Inferior parietal cortex (tissue), 1 donor: ENCODE results near the gene DCTN5.
A peak's percentile ranks its signal among the peaks of the same experiment; 100 is the strongest.

Experiments
- DNase-seq: peaks from one replicate; pipeline ENCODE4 v3.0.0-alpha.2; 2016; ENCODE audit errors: extremely low spot score

DCTN5 gene

DNA sequence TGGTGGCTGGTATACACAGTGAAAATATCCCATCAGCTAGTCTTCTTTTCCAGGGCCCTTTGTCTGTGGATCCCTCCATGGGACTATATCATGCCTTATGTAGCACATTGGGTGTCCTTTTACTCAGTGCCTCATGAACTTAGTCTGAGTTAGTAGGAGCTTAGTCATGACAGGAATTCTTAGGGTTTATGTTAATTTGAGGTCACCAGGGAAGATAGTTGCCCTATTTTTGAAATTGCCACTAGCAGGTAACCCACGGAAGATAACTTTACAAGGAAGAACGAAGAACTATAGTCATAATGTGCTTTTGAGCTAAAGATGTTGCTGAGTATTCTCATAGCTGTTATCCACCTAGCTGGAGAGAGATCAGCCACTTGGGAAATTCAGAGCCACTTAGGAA is 22.7 kb downstream of the DCTN5 start:
- no peak for DNase-seq

DNA sequence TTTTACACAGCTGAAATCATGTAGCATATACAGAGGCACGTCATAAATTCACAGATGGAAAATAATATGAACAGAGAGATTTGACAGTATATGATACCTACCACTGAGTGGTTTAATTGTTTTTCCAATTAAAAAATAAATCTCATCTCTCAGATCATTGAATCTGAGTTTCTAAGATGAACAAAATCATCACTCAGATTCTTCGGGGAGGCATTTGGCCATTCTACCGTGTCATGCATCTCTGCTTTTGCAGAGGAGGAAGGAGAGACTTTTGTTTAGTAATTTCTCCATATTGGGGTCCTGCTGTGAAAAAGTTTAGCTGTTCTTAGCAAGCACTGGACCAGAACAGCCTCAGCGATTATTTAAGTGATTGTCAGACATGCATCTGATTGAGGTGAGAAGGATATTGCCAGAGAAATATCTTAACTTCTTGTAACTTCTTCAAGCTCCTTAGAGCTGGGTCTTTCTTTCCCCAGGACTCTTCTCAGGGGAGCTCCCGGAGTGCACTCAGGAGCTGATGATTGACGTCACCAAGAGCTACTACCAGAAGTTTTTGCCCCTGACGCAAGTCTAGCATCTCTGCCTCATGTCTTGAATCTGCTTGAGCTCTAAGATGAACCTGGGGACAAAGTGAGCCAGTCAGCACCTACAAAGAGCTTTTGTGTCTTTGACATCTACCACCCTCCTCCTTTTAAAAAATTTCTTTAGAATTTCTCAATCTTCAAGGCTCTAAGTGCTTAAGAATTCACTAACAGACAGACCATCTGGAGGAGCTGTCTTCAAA is 25.5 kb downstream of the DCTN5 start:
- no peak for DNase-seq

DNA sequence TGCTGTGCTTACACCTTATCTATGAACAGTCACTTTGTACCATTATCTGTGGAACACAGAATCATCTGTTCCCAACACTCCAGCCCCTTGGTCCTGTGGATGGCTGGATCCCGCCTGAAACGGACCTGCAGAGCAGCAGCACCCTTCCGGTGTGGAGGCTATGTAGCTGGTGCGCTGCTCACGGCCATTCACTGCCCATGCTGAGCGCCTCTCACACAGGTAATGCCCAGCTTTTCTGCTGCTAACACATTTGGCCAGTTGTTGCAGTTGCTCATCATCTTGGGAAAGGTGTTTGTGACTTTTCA is 26.0 kb downstream of the DCTN5 start:
- DNase-seq, result no peak

- DNase-seq, result no peak
These were observed 27.0 kb downstream of the DCTN5 start for GRCh38 chr16:23668225-23668624.

GRCh38 chr16:23668873-23669272 is 27.6 kb downstream of the DCTN5 start:
- no peak for DNase-seq

- no peak for DNase-seq
These were observed 29.0 kb downstream of the DCTN5 start for GRCh38 chr16:23670137-23670776.

DNA sequence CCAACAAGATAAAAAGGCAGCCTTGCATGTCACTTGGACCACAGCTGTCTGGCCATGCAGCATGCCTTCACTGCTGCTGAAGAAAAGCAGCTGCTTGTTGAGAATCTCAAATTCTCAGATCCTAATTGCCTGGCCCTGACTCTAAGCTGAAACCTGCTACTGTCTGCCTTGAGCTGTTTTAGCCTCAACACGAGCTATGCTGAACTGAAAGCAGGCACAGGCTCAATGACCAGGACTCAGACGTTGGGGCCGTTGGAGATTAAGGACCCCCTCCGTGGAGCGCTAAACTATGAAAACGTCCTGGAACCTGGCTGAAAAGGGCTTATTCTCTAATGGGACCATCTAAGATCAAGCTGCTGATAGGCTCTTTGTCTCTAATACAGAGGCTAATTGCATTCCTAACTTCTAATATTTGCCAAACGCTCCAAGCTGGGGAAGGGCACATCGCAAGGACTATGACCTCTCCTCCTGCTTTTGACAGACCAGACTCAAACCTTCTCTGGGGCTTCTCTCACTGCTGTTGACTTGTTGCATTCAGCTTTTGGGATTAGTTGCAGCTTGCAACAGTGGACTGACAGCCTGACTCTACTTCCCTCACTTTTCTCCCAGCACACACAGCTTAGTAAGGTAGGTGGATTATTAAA is 32.8 kb downstream of the DCTN5 start:
- no peak for DNase-seq

DNA sequence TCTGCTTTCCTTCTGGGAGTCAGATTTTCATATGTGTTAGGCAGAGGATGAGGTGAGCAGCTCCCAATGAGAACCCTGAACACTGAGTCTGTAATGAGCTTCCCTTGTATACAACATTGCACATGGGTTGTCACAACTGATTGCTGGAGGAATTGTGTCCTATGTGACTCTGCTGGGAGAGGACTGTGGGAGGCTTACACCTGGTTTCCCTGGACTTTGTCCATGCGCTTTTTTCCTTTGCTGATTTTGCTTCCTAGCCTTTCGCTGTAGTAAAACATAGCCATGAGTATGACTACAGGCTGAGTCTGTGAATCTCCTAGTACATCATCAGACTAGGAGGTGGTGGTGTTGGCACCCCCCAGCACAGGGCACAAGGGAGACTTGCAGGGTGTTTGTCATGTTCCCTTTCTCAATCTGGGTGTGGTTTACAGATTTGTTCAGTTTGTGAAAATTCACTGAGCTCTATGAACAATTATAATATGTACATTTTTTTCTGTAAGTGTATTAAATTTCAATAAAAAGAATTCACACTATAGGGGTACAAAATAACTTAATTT is 35.7 kb downstream of the DCTN5 start:
- no peak for DNase-seq

DNA sequence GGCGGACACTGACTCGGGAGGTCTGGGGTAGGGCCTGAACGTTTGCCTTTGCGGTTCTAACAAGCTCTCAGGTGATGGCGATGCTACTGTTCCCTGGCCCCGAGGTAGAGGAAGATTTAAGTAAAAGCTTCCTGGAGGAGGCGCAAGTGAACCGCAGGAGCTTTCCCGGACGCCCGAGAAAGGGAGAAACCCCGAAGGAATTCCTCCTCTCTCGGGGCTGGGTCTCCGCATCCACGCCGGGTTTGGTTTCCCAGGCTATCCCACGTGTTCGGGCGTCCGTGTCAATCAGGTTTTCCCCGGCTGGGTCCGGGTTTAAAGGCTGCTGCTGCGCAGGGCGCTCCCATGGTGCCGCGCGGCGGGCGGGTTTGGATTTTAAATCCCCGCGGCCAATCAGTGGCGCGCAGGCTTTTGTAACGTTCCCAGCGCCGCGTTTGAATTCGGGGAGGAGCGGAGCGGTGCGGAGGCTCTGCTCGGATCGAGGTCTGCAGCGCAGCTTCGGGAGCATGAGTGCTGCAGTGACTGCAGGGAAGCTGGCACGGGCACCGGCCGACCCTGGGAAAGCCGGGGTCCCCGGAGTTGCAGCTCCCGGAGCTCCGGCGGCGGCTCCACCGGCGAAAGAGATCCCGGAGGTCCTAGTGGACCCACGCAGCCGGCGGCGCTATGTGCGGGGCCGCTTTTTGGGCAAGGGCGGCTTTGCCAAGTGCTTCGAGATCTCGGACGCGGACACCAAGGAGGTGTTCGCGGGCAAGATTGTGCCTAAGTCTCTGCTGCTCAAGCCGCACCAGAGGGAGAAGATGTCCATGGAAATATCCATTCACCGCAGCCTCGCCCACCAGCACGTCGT is 37.4 kb downstream of the DCTN5 start, which contains the start of gene PLK1:
Gene PLK1, plus strand, starts transcription at position 460 of the 844 bp plus-strand sequence. Its CDS starts 44 bp downstream, at position 504.
- DNase-seq, result peak; percentile 80

DNA sequence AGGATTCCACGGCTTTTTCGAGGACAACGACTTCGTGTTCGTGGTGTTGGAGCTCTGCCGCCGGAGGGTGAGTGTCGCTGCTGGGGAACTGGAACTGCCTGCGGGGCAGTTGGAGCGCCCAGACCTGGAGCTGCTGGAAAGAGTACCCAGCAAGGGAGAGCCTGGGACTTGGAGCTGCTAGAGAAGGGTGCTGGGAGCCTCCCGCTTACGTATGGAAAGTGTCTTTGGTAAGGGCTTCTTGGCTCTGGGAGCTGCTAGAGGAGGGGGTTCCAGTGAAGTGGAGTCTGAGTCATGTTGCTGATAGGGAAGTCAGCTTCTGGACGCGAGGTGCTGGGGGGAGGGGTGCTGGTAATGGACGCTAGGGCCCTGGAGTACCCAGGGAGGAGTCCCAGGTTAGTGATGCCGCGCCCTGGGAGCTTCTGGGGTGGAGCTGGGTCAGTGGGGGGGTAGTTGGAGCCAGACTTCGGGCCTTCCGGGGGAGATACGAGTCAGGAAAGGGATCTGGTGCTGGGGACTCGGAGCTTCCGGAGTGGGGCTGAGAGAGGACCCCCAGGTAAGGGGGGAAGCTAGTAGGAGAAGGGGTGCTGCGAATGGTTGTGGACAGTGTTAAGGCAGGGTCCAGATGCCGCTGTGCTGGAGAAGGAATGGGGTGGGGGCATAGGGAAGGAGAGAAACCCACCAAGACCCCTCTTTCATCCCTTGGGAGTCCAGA is 38.2 kb downstream of the DCTN5 start:
- no peak for DNase-seq

GRCh38 chr16:23679986-23680336 is 38.7 kb downstream of the DCTN5 start:
- no peak for DNase-seq

GRCh38 chr16:23682181-23682580 is 40.9 kb downstream of the DCTN5 start:
- no peak for DNase-seq

DNA sequence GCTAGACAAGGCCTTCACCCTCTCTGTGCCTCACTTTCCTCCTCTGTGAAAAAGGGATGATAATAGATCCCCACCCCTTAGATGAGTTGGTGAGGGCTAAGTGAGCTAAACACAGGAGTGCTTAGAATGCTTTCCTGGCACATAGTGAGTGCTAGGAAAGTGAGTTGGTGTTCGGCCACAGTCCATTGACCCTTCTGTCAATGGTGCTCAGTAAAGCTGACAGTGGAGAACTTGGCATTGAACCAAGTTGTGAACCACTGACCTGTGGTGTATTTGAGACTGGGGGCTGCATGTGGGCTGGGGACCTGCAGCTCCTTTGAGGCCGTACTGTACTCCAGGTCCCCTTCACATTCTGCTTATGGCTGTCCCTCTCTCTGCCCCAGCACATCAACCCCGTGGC is 42.2 kb downstream of the DCTN5 start:
- no peak for DNase-seq

GRCh38 chr16:23687034-23687808 is 46.0 kb downstream of the DCTN5 start:
- no peak for DNase-seq

DNA sequence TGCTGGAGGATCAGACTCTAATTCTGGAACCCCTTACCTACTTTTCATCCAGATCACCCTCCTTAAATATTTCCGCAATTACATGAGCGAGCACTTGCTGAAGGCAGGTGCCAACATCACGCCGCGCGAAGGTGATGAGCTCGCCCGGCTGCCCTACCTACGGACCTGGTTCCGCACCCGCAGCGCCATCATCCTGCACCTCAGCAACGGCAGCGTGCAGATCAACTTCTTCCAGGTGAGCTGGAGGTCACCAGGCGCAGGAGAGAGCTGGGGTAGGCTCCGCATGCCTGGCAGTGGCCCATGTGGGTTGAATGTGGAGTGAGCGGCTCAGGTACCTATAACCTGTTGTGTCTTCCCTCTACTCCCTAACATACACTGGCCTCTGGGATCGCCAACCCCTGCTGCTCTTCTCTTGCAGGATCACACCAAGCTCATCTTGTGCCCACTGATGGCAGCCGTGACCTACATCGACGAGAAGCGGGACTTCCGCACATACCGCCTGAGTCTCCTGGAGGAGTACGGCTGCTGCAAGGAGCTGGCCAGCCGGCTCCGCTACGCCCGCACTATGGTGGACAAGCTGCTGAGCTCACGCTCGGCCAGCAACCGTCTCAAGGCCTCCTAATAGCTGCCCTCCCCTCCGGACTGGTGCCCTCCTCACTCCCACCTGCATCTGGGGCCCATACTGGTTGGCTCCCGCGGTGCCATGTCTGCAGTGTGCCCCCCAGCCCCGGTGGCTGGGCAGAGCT is 48.3 kb downstream of the DCTN5 start:
- no peak for DNase-seq

- no peak for DNase-seq
These were observed 49.7 kb downstream of the DCTN5 start for GRCh38 chr16:23690771-23691482.

DNA sequence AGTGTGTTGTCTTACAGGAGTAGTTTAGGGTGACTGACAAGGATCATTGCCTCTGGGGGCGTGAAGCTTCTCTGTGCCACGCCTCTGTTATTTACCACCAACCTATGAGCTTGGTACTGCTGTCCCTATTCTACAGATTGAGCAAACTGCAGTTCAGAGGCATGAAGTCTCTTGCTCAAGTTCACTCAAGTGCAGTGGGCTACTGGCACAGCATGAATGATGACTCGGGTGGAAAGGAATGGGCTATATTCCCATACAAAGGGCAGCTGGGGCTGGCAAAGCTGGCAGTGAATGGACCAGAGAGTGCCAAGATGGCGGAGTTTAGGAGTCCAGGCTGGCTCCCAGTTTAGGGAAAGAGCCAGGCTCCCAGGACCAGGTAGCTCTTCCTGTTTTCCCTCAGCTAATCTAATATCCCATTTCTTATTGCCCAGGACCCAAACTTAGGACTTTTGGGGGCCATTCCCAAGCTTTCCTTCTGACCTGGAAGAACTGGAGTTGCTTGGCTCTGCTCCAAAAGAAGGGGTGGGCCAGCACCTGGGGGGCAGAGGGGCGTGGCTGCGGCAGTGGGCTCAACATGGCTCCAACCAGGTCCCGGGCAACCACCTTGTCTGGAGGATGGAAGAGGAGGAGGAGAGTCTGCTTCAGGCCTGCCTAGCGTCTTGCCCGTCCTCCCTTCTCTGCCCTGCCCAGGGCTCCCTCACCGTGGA is 50.4 kb downstream of the DCTN5 start:
- no peak for DNase-seq

- no peak for DNase-seq
These were observed 51.0 kb downstream of the DCTN5 start for GRCh38 chr16:23692190-23692837.
